Measurements from ENCODE around the gene NDFIP1. TPM values are rescaled to one million over a fixed set of nuclear protein-coding genes. Genes with fewer than 3 reads are reported as not detected.

NDFIP1 gene, protein sequence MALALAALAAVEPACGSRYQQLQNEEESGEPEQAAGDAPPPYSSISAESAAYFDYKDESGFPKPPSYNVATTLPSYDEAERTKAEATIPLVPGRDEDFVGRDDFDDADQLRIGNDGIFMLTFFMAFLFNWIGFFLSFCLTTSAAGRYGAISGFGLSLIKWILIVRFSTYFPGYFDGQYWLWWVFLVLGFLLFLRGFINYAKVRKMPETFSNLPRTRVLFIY
- total RNA-seq: 178 TPM

GRCh38 chr5:142108432-142109330 is at the start of gene NDFIP1:
TSS of gene NDFIP1 (plus strand) at chr5:142108779. CDS start at chr5:142108975, 196 bp downstream.
- intact Hi-C loops (cut with DNase I): no loop called here

DNA sequence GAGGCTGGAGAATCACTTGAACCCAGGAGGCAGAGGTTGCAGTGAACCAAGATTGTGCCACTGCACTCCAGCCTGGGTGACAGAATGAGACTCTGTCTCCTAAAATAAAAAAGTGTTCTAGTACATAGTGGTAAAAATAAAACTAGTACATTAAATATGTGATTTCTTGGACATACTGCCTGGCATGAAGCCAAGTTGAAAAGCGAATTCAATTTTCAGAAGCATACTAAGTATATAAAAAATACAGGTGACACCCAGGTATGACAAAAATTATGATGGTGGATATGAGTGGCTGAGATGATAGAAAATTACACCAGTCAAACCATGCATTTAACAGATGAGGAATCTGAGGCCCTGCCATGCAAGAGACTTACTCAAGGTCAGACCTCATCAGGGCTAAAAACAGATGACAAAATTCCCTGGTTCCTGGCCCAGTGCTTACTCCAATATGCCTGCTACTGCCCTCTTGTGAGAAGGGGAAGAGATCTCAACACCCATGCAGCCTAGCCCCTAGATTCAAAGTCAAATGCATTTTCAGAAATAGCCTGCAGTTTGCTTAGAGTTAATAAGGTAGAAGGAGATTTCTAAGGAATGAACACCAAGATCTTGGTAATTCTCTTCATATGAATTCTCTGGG is 49.2 kb upstream of the NDFIP1 start:
- intact Hi-C loops (cut with DNase I): no loop called here
- no peak overlapping the region for H3K27ac ChIP-seq
- no peak for DNase-seq (ENCODE audit: extremely low spot score in 2 of 2)
- no peak overlapping the region for H3K4me3 ChIP-seq
- TF ChIP-seq POLR2A (IDR thresholded peaks at IDR 0.05): no peak
- TF ChIP-seq, protein P1, sequence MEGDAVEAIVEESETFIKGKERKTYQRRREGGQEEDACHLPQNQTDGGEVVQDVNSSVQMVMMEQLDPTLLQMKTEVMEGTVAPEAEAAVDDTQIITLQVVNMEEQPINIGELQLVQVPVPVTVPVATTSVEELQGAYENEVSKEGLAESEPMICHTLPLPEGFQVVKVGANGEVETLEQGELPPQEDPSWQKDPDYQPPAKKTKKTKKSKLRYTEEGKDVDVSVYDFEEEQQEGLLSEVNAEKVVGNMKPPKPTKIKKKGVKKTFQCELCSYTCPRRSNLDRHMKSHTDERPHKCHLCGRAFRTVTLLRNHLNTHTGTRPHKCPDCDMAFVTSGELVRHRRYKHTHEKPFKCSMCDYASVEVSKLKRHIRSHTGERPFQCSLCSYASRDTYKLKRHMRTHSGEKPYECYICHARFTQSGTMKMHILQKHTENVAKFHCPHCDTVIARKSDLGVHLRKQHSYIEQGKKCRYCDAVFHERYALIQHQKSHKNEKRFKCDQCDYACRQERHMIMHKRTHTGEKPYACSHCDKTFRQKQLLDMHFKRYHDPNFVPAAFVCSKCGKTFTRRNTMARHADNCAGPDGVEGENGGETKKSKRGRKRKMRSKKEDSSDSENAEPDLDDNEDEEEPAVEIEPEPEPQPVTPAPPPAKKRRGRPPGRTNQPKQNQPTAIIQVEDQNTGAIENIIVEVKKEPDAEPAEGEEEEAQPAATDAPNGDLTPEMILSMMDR (IDR thresholded peaks at IDR 0.05): no peak
- TF ChIP-seq POLR2AphosphoS5 (IDR thresholded peaks at IDR 0.05; ENCODE audit: insufficient read depth in 1 of 2, low read depth in 1 of 2): no peak
- H3K27me3 ChIP-seq: no peaks in the 10 kb centered on the region
- no peaks in the 10 kb centered on the region for H3K36me3 ChIP-seq
- H3K9me3 ChIP-seq: no peaks in the 10 kb centered on the region
- H3K4me1 ChIP-seq: peaks cover 12% of the 10 kb centered on the region

More at GRCh38 chr5:142108432-142109330, at the start of gene NDFIP1:
- Histone ChIP-seq H3K27ac (peak within 1 kb of the TSS; percentile 98), H3K4me1 (peaks cover 40% of the 10 kb centered on the region), H3K27me3 (no peaks in the 10 kb centered on the region), H3K36me3 (no peaks in the 10 kb centered on the region), H3K9me3 (no peaks in the 10 kb centered on the region), H3K4me3 (peak within 1 kb of the TSS; percentile 69 to 74)
- TF ChIP-seq, protein P1 (IDR thresholded peaks at IDR 0.05): no peak
- TF ChIP-seq POLR2A (IDR thresholded peaks at IDR 0.05) (peak in 1 of 2 donors; percentile 93), POLR2AphosphoS5 (IDR thresholded peaks at IDR 0.05; ENCODE audit: insufficient read depth in 1 of 2, low read depth in 1 of 2) (peak in 1 of 2 donors; percentile 58)
- DNase-seq (ENCODE audit: extremely low spot score in 2 of 2): peak in 1 of 2 donors; percentile 88

DNA sequence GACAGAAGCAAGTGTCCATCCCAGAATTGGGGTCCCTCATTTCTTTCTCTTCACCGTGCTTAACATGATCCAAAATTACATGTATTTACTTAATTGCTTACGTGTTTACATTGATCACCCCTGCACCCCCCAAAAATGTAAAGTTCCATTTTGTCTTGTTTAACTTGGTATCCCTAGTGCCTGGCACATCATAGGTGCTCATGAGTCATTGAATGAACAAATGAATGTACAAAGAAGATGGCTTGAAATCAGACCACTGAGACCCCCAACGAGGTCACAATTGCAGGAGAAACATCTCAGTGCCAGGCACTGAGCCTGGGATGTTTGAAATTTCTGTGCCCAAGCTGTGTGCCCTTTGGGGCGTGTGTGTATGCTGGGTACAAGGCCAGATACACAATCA is 45.2 kb upstream of the NDFIP1 start:
- Histone ChIP-seq H3K27me3 (no peaks in the 10 kb centered on the region), H3K36me3 (no peaks in the 10 kb centered on the region), H3K4me3 (no peak overlapping the region), H3K9me3 (no peaks in the 10 kb centered on the region), H3K4me1 (peaks cover 12% of the 10 kb centered on the region), H3K27ac (no peak overlapping the region)
- DNase-seq (ENCODE audit: extremely low spot score in 2 of 2): no peak
- intact Hi-C loops (cut with DNase I): no loop called here
- TF ChIP-seq, protein P1 (IDR thresholded peaks at IDR 0.05): no peak
- TF ChIP-seq POLR2AphosphoS5 (IDR thresholded peaks at IDR 0.05; ENCODE audit: insufficient read depth in 1 of 2, low read depth in 1 of 2): no peak
- TF ChIP-seq POLR2A (IDR thresholded peaks at IDR 0.05): no peak

GRCh38 chr5:142063878-142064331 is 44.7 kb upstream of the NDFIP1 start:
- H3K36me3 ChIP-seq: no peaks in the 10 kb centered on the region
- H3K27ac ChIP-seq: no peak overlapping the region
- H3K9me3 ChIP-seq: no peaks in the 10 kb centered on the region
- peak overlapping the region in 1 of 2 donors; percentile 17 for H3K4me3 ChIP-seq
- DNase-seq (ENCODE audit: extremely low spot score in 2 of 2): no peak
- peak in 1 of 2 donors; percentile 17 for TF ChIP-seq POLR2AphosphoS5 (IDR thresholded peaks at IDR 0.05; ENCODE audit: insufficient read depth in 1 of 2, low read depth in 1 of 2)
- no peak for TF ChIP-seq POLR2A (IDR thresholded peaks at IDR 0.05)
- TF ChIP-seq, protein P1 (IDR thresholded peaks at IDR 0.05): no peak
- intact Hi-C loops (cut with DNase I): no loop called here
- no peaks in the 10 kb centered on the region for H3K27me3 ChIP-seq
- peaks cover 12% of the 10 kb centered on the region for H3K4me1 ChIP-seq
